HG03196 (cell line): Measurements from ENCODE around the gene ABTB2.
A peak's percentile ranks its signal among the peaks of the same experiment; 100 is the strongest.

Source experiments
- ATAC-seq: cut with Tn5 transposase; IDR thresholded peaks from one replicate; pipeline ENCODE4 v1.9.1; 2021; ENCODE audit not compliant: unreplicated experiment

Gene ABTB2

GRCh38 chr11:34245041-34245440, 112.8 kb downstream of the ABTB2 start:
- no peak for ATAC-seq

DNA sequence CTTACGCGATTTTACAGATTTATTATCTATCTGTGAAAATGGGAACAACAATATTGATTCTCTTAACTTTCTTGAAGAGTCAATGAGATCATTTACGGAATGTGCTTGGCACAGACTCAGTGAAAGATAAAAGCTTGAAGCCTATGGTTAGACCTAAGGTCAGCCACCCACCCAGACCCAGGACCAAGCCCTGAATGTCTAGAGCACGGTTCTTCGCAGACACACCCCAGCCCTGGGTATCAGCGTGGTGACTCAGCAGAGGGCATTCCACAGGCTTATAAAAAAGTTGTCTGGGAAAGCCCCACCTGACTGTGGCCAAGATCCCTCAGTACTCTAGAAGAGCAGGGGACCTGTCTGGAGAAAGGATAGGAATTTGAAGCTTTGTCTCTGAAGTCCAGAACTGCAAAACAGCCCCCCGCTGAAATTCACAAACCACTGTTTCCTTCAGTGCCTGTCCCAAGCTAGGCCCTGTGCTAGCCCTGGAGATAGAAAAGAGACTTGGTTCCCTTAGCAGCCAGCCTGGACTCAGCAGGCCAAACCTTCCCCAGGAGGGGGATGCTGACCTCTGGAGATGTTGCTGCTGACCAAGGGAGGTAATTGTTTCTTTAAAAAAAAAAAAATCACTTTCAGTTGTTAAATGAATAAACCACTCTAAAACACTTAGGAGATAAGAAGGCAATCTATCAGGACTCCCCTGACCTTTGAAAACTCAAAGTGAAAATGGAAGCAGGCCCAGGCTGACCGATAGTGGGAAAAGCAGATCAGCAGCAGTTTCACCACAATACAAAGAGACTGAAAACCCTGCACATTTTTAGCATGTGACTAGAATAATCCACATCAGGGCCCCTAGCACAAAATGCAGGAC, 114.0 kb downstream of the ABTB2 start:
- ATAC-seq: peak; percentile 51

DNA sequence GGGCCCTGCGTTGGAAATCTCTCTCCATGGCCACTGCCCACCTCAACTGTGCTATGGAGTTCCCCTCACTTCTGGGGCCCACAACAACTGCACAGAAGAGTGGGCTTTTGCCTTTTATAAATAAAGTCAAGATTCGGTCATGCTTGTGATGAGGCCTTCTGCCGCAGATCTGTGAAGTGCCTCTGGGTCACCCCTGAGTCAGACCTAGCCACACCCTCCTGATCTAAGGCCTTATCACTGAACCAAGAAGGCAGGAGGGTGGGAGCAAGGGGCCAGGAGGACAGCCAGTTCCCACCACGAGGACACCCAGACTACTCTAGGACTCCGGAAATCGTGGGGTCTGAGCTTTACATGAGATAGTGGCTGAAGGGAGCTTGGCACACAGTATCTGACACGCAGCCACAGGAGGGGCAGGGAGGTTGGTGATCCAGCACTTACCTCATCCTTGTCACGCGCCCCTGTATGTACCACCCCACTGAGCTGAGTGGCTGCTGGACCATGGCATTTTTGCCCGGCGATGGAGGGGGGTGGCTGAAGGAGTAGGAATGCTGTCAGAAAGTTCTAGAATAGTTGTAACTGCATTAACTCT, 115.7 kb downstream of the ABTB2 start:
- ATAC-seq: no peak

DNA sequence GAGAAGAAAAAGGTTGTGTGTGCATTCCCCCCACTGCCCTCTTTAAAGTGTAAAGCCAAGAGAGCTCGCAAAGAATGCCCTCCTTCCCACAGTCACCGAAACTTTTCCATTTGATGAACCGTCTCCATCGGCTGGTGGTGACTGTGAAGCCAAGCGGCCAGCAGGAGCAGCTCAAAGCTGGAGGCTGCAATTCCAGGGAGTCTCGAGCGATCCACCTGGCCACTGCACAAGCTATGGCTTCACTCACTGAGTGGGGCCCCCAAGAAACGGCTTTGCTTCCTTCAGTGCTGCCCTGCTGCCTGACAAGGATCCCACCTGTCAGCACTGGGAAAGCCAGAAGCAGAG, 117.7 kb downstream of the ABTB2 start:
- ATAC-seq: no peak

- peak; percentile 30 for ATAC-seq
Measured at GRCh38 chr11:34239465-34240149, 118.2 kb downstream of the ABTB2 start.

GRCh38 chr11:34238966-34239365, 118.8 kb downstream of the ABTB2 start:
- ATAC-seq: no peak

GRCh38 chr11:34238533-34238932, 119.3 kb downstream of the ABTB2 start:
- no peak for ATAC-seq

DNA sequence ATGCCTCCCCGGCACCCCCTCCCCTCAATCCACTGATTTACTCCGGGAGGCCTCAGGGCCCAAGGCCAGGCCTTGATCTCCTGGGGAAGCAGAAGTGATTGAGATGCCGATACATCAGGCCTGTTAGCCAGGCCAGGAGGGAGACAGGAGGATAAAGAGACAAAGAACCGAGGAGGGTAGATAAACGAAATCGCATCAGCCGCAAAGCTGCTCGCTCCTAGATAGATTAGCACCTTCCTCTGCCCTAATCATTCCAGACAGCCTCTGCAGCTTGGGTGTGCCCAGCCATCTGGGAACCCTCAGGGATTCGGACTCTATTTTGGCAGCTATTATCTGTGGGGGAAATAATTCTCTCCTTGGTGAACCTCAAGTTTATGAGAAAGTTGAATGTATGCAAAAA, 121.2 kb downstream of the ABTB2 start:
- ATAC-seq: no peak

- ATAC-seq: no peak
Measured at GRCh38 chr11:34235591-34236071, 122.2 kb downstream of the ABTB2 start.

DNA sequence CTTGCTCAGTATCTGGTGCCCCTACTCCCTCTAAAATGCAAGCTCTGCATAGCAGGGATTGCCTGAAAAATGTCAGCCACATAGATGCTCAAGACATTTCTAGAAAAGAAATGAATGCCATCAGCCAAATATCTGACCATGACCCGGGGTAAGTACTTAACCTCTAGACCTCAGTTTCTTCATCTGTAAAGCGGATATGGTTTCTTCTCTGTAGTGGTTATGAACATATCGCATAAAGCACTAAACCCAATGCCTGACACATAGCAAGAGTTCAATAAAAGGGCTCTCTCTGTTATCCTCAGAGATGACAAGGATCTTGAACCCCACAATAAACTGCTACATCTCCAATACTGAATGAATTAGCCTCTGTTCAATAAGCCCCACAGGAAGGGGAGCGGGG, 122.6 kb downstream of the ABTB2 start:
- no peak for ATAC-seq

DNA sequence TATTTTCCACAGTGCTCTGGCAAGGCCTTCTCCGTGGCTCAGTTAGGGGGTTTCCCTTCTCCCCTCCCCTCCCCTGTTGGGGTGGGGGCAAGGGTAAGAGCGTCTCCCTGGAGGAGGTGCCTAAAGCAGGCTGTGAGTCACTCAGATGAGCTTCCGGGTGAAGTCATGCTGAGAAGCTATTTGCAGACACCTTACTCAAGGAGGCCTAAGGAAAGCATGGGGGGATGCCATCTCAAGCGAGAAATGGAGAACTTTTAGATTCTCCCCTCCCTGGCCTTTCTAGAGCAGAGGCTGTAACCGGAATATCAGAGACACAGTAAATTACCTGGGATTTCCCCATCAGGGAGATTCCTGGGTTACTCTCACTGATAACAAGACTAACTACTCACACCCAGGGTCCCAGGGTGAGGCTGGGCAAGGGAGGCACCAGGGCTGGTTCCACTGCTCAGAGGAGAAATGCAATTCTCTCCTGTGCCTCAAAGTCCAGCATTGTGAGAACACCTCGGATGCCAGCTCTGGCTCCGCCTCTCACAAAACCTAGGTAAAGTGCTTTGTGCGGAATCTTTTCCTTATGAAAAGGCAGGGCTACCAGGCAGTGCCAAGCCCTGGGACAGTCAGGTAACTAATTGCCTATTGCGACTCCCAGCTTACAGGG, 123.6 kb downstream of the ABTB2 start:
- peak; percentile 68 for ATAC-seq

GRCh38 chr11:34233215-34233614, 124.6 kb downstream of the ABTB2 start:
- ATAC-seq: no peak

GRCh38 chr11:34232807-34233206, 125.0 kb downstream of the ABTB2 start:
- ATAC-seq: no peak

DNA sequence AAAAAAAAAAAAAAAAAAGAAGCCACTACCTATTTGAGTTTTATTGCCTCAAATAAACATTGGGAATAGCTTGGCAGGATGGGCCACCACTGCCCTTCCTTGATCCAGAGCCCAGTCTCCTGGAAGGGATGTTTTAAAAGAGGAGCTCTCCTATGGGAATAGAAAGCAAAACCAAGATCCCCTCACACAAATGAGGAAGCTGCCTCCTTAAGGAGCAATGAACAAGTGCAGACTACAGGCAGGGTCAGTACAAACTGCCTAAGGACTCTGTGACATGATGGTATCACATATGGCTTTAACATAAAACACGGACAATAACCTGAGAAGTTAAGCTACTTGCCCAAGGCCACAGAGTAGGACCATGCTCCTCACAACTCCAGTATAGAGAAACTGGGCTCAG, 131.6 kb downstream of the ABTB2 start:
- no peak for ATAC-seq

DNA sequence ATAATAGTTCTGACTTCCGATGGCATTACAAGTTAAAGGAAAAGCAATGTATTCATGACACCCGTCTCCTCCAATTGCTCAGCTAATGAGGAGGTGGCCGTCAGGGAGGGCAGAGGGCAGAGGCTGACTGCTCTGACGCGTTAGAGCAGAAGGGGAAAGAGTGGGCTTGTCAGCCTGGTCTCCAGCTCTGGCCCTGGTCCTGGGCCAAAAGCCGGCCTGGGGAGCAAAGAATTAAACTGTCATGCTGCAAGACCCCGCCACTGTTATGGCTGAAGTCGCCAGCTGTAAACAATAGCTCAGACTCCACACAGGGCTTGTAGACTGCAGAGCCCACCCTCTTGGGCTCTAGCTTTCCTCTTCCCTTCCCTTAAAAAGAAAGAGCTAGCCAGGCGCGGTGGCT, 132.7 kb downstream of the ABTB2 start:
- ATAC-seq: no peak

DNA sequence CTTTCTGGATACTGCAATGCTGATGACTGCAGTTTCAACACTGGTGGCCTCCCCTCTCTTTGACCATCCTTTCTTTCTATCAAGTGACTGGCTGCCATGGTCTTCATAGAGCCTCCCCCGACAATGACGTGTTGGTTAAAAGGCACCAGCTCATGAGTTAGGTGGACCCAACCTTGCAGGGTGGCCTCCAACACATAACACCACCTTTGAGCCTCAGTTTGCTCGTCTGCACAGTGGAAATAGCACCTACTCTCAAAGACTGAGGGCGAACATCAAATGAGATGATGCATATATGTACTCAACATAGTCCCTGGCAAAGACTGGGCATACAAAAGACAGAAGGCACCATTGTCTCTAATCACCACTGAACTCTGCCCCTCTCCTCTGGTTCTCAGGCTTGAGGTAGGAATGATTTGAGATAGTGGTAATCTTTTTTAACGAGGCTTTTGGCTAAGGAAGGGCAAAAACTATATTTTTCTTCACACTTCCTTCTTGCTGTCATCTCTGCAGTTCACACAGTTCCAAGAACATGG, 133.3 kb downstream of the ABTB2 start:
- no peak for ATAC-seq

- ATAC-seq: no peak
Measured at GRCh38 chr11:34223907-34224306, 133.9 kb downstream of the ABTB2 start.

DNA sequence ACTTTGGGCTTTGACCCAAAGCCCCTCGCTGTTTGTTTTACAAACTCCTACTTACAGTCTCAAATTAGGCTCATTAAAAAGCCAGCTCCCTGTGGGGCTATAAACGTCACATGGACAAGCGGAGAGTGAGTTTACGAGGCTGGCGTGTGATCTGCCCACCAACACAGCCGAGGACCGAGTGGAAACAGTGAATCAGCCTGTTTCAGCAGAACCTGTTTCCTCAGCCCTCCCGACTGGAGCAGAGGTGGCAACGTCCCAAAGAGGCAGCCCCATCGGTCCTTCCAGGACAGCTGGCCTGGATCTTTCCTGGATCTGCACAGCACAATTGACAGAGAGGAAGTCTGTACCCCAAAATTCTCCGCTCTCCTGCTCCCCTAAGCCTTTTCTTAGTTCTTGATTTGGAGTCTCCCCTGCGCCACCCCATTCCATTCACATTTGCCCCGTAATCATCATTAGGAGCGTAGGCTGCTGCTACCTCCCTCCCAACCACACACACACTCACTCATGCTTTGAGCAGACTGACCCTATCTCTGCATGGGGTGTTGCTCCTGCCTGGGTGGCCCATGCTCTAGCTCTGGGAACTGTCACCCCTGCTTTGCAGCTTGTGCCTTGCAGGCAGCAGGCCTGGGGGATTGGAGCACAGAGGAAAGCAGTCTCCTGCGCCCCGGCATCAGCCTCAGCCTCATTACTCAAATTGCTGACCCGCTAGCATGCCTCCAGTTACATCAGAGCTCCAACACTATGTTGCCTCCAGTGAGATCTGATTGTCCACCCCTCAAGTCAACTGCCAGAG, 134.6 kb downstream of the ABTB2 start:
- ATAC-seq: no peak

DNA sequence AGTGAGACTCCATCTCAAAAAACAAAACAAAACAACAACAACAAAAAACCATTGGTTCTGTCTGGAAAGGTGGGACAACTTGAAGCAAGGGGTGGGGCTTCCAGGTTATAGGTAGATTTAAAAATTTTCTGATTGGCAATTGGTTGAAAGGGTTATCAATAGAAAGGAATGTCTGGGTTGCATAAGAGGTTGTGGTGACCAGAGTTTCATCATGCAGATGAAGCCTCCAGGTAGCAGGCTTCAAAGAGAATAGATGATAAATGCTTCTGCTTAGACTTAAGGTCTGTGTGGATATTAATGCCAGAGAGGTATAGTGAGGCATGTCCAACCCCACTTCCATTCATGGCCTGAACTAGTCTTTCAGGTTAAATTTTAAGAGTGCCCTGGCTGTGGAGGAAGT, 135.8 kb downstream of the ABTB2 start:
- no peak for ATAC-seq

DNA sequence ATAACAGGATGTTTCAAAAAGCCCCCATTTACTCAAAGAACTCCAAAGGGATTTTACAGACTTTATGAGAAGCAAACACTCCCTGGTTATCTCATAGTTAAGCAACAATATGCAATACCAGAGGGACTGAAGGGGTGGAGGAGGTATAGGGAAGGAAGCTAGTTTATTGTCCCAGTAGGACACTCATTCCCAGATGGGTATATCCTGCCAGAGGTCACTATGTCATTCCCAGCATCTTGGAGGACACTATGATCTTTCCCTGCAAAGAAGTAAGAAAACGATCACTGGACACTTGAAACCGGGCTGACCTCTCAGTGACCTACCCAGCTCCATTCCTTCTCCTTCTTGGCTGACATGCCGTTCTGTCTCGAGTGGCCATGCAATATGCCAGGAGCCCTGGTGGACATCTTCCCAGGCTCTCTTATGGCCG, 137.9 kb downstream of the ABTB2 start:
- no peak for ATAC-seq
